DND-41 (cell line): ENCODE results near the gene KIRREL2.

Experiments used
- CTCF ChIP-seq: IDR thresholded peaks from 2 replicates; pipeline ENCODE4 v1.5.1; 2012; ENCODE audit warnings: borderline replicate concordance, low read length, moderate library complexity, mild to moderate bottlenecking; ENCODE audit not compliant: poor library complexity, severe bottlenecking; ENCODE audit errors: extremely low read depth
- EZH2 ChIP-seq: IDR thresholded peaks from 3 replicates; pipeline ENCODE4 v1.6.1; 2012; ENCODE audit warnings: borderline replicate concordance, low read depth, mild to moderate bottlenecking, moderate library complexity, low read length, inconsistent platforms; ENCODE audit not compliant: severe bottlenecking

GRCh38 chr19:35811317-35812219 lies 45.1 kb upstream of the KIRREL2 start:
- no peak for TF ChIP-seq CTCF
- no peak for TF ChIP-seq EZH2
